ENCODE results near the gene CSPG5. TPM values are rescaled to one million over a fixed set of nuclear protein-coding genes. Genes with fewer than 3 reads are reported as not detected.
A peak's percentile ranks its signal among the peaks of the same experiment; 100 is the strongest.

The CSPG5 gene, protein sequence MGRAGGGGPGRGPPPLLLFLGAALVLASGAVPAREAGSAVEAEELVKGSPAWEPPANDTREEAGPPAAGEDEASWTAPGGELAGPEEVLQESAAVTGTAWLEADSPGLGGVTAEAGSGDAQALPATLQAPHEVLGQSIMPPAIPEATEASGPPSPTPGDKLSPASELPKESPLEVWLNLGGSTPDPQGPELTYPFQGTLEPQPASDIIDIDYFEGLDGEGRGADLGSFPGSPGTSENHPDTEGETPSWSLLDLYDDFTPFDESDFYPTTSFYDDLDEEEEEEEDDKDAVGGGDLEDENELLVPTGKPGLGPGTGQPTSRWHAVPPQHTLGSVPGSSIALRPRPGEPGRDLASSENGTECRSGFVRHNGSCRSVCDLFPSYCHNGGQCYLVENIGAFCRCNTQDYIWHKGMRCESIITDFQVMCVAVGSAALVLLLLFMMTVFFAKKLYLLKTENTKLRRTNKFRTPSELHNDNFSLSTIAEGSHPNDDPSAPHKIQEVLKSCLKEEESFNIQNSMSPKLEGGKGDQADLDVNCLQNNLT
- polyA plus RNA-seq = 67.1 and 78.8 TPM in 2 replicates
- polyA minus RNA-seq = 53.5 and 56.2 TPM in 2 replicates

DNA sequence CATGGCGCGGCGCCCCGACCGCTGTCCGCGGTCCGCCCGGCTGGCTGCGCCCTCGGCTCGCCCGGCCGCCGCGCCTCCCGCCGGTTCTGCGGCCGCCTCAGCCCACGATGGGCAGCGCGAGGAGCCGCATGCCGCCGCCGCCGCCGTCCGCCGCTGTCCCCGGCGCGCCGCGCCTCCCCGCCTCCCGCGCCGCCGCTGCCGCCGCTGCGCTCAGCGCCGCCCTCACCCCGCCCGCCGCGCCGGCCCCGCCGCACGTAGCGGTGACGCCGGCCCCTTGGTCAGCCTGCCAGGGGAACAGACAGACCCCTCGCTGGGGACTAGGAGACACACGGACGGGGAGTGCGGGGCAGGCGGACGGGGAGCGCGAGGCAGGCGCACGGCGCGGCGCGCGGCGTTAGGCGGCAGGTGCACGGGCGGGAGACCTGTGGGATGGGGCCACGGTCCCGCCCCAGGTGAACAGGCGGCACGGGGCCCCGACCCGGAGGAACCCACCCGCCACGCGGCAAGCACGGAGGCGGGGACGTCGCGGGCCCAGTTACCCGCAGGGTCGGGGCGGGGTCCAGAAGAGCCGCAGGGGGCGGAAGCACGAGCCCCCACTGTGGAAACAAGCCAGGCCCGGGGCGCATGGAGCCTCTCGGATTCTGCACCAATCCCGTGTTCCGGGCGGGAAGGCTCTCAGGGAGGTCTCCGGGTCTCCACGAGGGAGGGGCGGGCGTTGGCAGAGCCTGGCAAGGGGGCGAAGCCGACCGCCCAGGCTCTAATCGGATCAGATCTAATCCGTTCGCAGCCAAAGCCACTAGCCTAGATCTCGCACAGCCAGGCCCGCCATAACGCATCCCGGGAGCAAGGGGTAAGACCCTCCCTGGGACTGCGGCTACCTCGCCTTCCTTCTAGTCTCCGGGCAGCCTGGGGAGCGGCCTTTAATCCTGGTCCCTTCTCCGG lies at the start of gene CSPG5:
CSPG5 (minus strand) TSS at position 175 of the 942 bp plus-strand sequence; CDS start at position 3, 172 bp downstream.
- Histone ChIP-seq H3K9me2 (ENCODE audit: insufficient read depth, low read length) (no peaks in the 10 kb centered on the region), H3K4me3 (ENCODE audit: low read length) (peak within 1 kb of the TSS; percentile 75), H3K36me3 (ENCODE audit: insufficient read depth, low read length) (no peaks in the 10 kb centered on the region), H3K27me3 (ENCODE audit: insufficient read depth, low read depth, low read length) (peaks cover 3% of the 10 kb centered on the region), H4K20me1 (ENCODE audit: insufficient read depth) (no peaks in the 10 kb centered on the region), H3K79me2 (replicated peaks; ENCODE audit: insufficient read depth, low read length) (no peaks in the 10 kb centered on the region), H3K4me2 (ENCODE audit: low read length) (peak within 1 kb of the TSS; percentile 35), H2AFZ (ENCODE audit: low read depth, low read length) (peak within 1 kb of the TSS; percentile 40), H3F3A (ENCODE audit: insufficient read depth, low read length, poor library complexity, severe bottlenecking) (no peaks in the 10 kb centered on the region), H3K27ac (ENCODE audit: low read length) (no peak within 1 kb of the TSS), H3K9ac (ENCODE audit: low read length) (peak within 1 kb of the TSS; percentile 66), H3K9me3 (ENCODE audit: low read length) (no peaks in the 10 kb centered on the region)
- TF ChIP-seq POLR2AphosphoS5 (IDR thresholded peaks at IDR 0.05) = peak; percentile 44
- no peak for TF ChIP-seq SMC3 (conservative IDR thresholded peaks at IDR 0.05; ENCODE audit: poor library complexity)

DNA sequence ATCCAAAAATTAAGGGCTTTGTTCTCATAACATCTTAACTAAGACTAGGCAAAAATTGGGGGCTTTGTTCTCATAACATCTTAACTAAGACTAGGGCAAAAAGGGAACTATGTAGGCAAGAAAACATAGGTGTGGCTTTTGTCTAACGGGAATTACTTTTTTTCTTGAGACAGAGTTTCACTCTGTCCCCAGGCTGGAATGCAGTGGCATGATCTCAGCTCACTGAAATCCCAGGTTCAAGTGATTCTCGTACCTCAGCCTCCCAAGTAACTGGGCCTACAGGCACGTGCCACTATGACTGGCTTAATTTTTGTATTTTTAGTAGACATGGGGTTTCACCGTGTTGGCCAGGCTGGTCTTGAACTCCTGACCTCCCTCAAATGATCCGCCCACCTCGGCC lies 49.8 kb upstream of the CSPG5 start:
- Histone ChIP-seq H3K4me2 (ENCODE audit: low read length) (no peak overlapping the region), H3K36me3 (ENCODE audit: insufficient read depth, low read length) (no peaks in the 10 kb centered on the region)

More for the DNA sequence above, 49.8 kb upstream of the CSPG5 start:
- Histone ChIP-seq H3F3A (ENCODE audit: insufficient read depth, low read length, poor library complexity, severe bottlenecking) (no peaks in the 10 kb centered on the region), H3K79me2 (replicated peaks; ENCODE audit: insufficient read depth, low read length) (peaks cover 2% of the 10 kb centered on the region), H3K27me3 (ENCODE audit: insufficient read depth, low read depth, low read length) (no peaks in the 10 kb centered on the region), H4K20me1 (ENCODE audit: insufficient read depth) (no peaks in the 10 kb centered on the region), H2AFZ (ENCODE audit: low read depth, low read length) (no peak overlapping the region), H3K9ac (ENCODE audit: low read length) (no peak overlapping the region), H3K9me2 (ENCODE audit: insufficient read depth, low read length) (no peaks in the 10 kb centered on the region), H3K27ac (ENCODE audit: low read length) (no peak overlapping the region), H3K9me3 (ENCODE audit: low read length) (no peaks in the 10 kb centered on the region), H3K4me3 (ENCODE audit: low read length) (no peak overlapping the region)
- no peak for TF ChIP-seq EP300 (conservative IDR thresholded peaks at IDR 0.05; ENCODE audit: poor library complexity, severe bottlenecking)
- TF ChIP-seq, protein P1, sequence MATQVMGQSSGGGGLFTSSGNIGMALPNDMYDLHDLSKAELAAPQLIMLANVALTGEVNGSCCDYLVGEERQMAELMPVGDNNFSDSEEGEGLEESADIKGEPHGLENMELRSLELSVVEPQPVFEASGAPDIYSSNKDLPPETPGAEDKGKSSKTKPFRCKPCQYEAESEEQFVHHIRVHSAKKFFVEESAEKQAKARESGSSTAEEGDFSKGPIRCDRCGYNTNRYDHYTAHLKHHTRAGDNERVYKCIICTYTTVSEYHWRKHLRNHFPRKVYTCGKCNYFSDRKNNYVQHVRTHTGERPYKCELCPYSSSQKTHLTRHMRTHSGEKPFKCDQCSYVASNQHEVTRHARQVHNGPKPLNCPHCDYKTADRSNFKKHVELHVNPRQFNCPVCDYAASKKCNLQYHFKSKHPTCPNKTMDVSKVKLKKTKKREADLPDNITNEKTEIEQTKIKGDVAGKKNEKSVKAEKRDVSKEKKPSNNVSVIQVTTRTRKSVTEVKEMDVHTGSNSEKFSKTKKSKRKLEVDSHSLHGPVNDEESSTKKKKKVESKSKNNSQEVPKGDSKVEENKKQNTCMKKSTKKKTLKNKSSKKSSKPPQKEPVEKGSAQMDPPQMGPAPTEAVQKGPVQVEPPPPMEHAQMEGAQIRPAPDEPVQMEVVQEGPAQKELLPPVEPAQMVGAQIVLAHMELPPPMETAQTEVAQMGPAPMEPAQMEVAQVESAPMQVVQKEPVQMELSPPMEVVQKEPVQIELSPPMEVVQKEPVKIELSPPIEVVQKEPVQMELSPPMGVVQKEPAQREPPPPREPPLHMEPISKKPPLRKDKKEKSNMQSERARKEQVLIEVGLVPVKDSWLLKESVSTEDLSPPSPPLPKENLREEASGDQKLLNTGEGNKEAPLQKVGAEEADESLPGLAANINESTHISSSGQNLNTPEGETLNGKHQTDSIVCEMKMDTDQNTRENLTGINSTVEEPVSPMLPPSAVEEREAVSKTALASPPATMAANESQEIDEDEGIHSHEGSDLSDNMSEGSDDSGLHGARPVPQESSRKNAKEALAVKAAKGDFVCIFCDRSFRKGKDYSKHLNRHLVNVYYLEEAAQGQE (IDR thresholded peaks at IDR 0.05; ENCODE audit: borderline replicate concordance) = no peak
- TF ChIP-seq EZH2 (IDR thresholded peaks at IDR 0.05; ENCODE audit: borderline replicate concordance, insufficient read depth, low read length, poor library complexity, severe bottlenecking) = no peak
- TF ChIP-seq SMC3 (conservative IDR thresholded peaks at IDR 0.05; ENCODE audit: poor library complexity) = no peak
- no peak for TF ChIP-seq TAF1 (IDR thresholded peaks at IDR 0.05; ENCODE audit: low read depth)
- no peak for TF ChIP-seq POLR2AphosphoS5 (IDR thresholded peaks at IDR 0.05)
- TF ChIP-seq MXI1 (conservative IDR thresholded peaks at IDR 0.05; ENCODE audit: poor library complexity, severe bottlenecking) = no peak
- TF ChIP-seq RAD21 (conservative IDR thresholded peaks at IDR 0.05) = no peak
- TF ChIP-seq, protein P2, sequence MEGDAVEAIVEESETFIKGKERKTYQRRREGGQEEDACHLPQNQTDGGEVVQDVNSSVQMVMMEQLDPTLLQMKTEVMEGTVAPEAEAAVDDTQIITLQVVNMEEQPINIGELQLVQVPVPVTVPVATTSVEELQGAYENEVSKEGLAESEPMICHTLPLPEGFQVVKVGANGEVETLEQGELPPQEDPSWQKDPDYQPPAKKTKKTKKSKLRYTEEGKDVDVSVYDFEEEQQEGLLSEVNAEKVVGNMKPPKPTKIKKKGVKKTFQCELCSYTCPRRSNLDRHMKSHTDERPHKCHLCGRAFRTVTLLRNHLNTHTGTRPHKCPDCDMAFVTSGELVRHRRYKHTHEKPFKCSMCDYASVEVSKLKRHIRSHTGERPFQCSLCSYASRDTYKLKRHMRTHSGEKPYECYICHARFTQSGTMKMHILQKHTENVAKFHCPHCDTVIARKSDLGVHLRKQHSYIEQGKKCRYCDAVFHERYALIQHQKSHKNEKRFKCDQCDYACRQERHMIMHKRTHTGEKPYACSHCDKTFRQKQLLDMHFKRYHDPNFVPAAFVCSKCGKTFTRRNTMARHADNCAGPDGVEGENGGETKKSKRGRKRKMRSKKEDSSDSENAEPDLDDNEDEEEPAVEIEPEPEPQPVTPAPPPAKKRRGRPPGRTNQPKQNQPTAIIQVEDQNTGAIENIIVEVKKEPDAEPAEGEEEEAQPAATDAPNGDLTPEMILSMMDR (IDR thresholded peaks at IDR 0.05; ENCODE audit: poor library complexity, severe bottlenecking) = no peak
